GM19463 (cell line): ENCODE results near the gene TTC7B.

Experiments
- ATAC-seq: cut with Tn5 transposase; IDR thresholded peaks from one replicate; pipeline ENCODE4 v1.9.1; 2021; ENCODE audit warnings: mild to moderate bottlenecking, moderate library complexity; ENCODE audit not compliant: unreplicated experiment

Gene TTC7B

GRCh38 chr14:90567991-90568390, 248.2 kb downstream of the TTC7B start:
- ATAC-seq = no peak

- ATAC-seq = no peak
These were observed 249.0 kb downstream of the TTC7B start for GRCh38 chr14:90567191-90567590.

GRCh38 chr14:90566481-90566880, 249.7 kb downstream of the TTC7B start:
- no peak for ATAC-seq

GRCh38 chr14:90564496-90564895, 251.7 kb downstream of the TTC7B start:
- no peak for ATAC-seq

- no peak for ATAC-seq
These were observed 253.6 kb downstream of the TTC7B start for GRCh38 chr14:90562652-90563051.

GRCh38 chr14:90561920-90562319, 254.3 kb downstream of the TTC7B start:
- no peak for ATAC-seq

GRCh38 chr14:90560991-90561390, 255.2 kb downstream of the TTC7B start:
- ATAC-seq = no peak

- no peak for ATAC-seq
These were observed 255.7 kb downstream of the TTC7B start for GRCh38 chr14:90560558-90560957.

- ATAC-seq = no peak
These were observed 256.3 kb downstream of the TTC7B start for GRCh38 chr14:90559811-90560492.

GRCh38 chr14:90558983-90559590, 257.1 kb downstream of the TTC7B start:
- ATAC-seq = no peak

GRCh38 chr14:90558041-90558982, 257.9 kb downstream of the TTC7B start:
- ATAC-seq = no peak

- ATAC-seq = no peak
These were observed 258.7 kb downstream of the TTC7B start for GRCh38 chr14:90557516-90557915.

- no peak for ATAC-seq
These were observed 259.4 kb downstream of the TTC7B start for GRCh38 chr14:90556666-90557450.

- no peak for ATAC-seq
These were observed 260.2 kb downstream of the TTC7B start for GRCh38 chr14:90556012-90556477.

GRCh38 chr14:90555126-90556011, 260.9 kb downstream of the TTC7B start:
- no peak for ATAC-seq

- no peak for ATAC-seq
These were observed 261.9 kb downstream of the TTC7B start for GRCh38 chr14:90554341-90554740.

GRCh38 chr14:90553921-90554336, 262.3 kb downstream of the TTC7B start:
- ATAC-seq = no peak

- no peak for ATAC-seq
These were observed 262.8 kb downstream of the TTC7B start for GRCh38 chr14:90553298-90553920.
